ENCODE results near the gene DIAPH1.

The DIAPH1 gene

DNA sequence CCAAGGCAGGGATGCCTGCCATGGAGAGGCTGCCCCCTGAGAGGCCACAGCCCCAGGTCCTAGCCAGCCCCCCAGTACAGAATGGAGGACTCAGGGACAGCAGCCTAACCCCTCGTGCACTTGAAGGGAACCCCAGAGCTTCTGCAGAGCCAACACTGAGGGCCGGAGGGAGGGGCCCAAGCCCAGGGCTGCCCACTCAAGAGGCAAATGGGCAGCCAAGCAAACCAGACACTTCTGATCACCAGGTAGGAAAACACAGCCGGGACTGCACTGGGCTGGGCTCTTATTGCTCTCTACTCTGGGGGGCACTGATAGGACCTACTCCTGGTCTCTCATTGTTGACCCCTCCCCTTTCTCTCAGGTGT is 21.2 kb upstream of the DIAPH1 start:
- Histone ChIP-seq H3K79me2 (ENCODE audit: control insufficient read depth, low read length) (peaks cover 39% of the 10 kb centered on the region), H4K20me1 (ENCODE audit: control insufficient read depth, insufficient read depth, low read depth, low read length) (peaks cover 12% of the 10 kb centered on the region; the same call in 1 of the 2 replicates), H3K36me3 (ENCODE audit: control insufficient read depth, low read length) (peaks cover 53% of the 10 kb centered on the region), H3K9me2 (replicated peaks; ENCODE audit: control insufficient read depth, low read length) (no peaks in the 10 kb centered on the region), H3K4me2 (ENCODE audit: low read length) (no peak overlapping the region), H3K27me3 (ENCODE audit: control insufficient read depth, low read length) (no peaks in the 10 kb centered on the region), H3F3A (ENCODE audit: control insufficient read depth, insufficient read depth) (peaks cover 13% of the 10 kb centered on the region), H3K4me3 (ENCODE audit: low read length) (no peak overlapping the region), H3K9me3 (ENCODE audit: control insufficient read depth, insufficient read depth, low read length) (no peaks in the 10 kb centered on the region), H3K27ac (ENCODE audit: low read depth, low read length) (no peak overlapping the region), H3K4me1 (ENCODE audit: control insufficient read depth, low read length) (peaks cover 24% of the 10 kb centered on the region)
- TF ChIP-seq EZH2phosphoT487 (IDR thresholded peaks at IDR 0.05; ENCODE audit: borderline replicate concordance, low read length) = no peak
- TF ChIP-seq, protein P1, sequence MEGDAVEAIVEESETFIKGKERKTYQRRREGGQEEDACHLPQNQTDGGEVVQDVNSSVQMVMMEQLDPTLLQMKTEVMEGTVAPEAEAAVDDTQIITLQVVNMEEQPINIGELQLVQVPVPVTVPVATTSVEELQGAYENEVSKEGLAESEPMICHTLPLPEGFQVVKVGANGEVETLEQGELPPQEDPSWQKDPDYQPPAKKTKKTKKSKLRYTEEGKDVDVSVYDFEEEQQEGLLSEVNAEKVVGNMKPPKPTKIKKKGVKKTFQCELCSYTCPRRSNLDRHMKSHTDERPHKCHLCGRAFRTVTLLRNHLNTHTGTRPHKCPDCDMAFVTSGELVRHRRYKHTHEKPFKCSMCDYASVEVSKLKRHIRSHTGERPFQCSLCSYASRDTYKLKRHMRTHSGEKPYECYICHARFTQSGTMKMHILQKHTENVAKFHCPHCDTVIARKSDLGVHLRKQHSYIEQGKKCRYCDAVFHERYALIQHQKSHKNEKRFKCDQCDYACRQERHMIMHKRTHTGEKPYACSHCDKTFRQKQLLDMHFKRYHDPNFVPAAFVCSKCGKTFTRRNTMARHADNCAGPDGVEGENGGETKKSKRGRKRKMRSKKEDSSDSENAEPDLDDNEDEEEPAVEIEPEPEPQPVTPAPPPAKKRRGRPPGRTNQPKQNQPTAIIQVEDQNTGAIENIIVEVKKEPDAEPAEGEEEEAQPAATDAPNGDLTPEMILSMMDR (IDR thresholded peaks at IDR 0.05; ENCODE audit: low read depth, low read length, poor library complexity, severe bottlenecking) = no peak

DNA sequence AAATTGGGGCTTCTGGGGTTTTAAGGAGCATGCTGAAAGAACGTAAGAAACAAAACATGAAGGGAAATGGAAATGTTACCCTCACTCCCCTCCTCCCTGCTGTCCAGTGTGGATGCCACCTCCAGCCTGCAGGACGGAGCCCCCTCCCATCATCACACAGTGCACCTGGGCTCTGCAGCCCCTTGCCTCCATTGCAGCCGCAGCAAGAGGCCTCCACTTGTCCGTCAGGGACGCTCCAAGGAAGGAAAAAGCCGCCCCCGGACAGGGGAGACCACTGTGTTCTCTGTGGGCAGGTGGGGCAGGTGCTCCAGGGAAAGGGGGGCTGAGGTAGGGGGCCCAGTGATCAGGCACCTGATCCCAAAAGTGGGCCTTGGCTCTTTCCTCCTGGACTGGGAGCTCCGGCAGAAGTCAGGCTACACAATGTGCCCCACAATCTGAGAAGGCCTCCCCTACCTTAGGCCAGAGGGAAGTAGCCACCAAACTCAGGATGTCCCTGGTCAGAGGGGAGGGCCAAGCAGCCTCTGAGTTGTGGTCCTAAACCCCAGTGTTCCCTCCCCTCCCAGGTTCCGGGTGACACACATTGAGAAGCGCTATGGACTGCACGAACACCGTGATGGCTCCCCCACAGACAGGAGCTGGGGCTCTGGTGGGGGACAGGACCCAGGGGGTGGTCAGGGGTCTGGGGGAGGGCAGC is 20.7 kb upstream of the DIAPH1 start:
- no peak overlapping the region for H3K4me3 ChIP-seq (ENCODE audit: low read length)
- peaks cover 58% of the 10 kb centered on the region for H3K36me3 ChIP-seq (ENCODE audit: control insufficient read depth, low read length)
- H3K9me2 ChIP-seq (replicated peaks; ENCODE audit: control insufficient read depth, low read length) = no peaks in the 10 kb centered on the region
- no peak overlapping the region for H3K4me2 ChIP-seq (ENCODE audit: low read length)
- H3K4me1 ChIP-seq (ENCODE audit: control insufficient read depth, low read length) = peaks cover 29% of the 10 kb centered on the region
- H3K27me3 ChIP-seq (ENCODE audit: control insufficient read depth, low read length) = no peaks in the 10 kb centered on the region
- H3F3A ChIP-seq (ENCODE audit: control insufficient read depth, insufficient read depth) = peaks cover 13% of the 10 kb centered on the region
- no peaks in the 10 kb centered on the region for H3K9me3 ChIP-seq (ENCODE audit: control insufficient read depth, insufficient read depth, low read length)
- no peak overlapping the region for H3K27ac ChIP-seq (ENCODE audit: low read depth, low read length)
- H3K79me2 ChIP-seq (ENCODE audit: control insufficient read depth, low read length) = peaks cover 44% of the 10 kb centered on the region
- no peak for TF ChIP-seq EZH2phosphoT487 (IDR thresholded peaks at IDR 0.05; ENCODE audit: borderline replicate concordance, low read length)
- TF ChIP-seq, protein P1 (IDR thresholded peaks at IDR 0.05; ENCODE audit: low read depth, low read length, poor library complexity, severe bottlenecking) = no peak
- H4K20me1 ChIP-seq (ENCODE audit: control insufficient read depth, insufficient read depth, low read depth, low read length) = peaks cover 17% of the 10 kb centered on the region; the same call in 1 of the 2 replicates

DNA sequence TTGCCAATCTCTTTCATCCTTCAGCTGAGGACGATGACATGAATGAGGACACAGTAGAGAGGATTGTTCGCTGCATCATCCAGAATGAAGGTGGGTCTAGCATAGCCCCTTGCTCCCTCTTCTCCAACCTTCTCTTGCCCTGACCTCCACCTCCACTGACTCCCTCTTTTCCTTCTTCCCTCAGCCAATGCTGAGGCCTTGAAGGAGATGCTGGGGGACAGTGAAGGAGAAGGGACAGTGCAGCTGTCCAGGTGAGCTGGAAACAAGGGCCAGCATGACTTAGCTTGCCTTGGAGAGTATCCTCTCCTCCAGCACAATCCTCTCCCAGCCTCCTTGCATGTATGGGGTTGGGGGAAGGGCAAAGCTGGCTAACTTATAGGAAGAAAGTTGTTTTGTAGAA is 20.0 kb upstream of the DIAPH1 start:
- H3K4me3 ChIP-seq (ENCODE audit: low read length) = peak overlapping the region; percentile 96
- peak overlapping the region; percentile 74 for H3K4me2 ChIP-seq (ENCODE audit: low read length)
- H4K20me1 ChIP-seq (ENCODE audit: control insufficient read depth, insufficient read depth, low read depth, low read length) = peaks cover 21% of the 10 kb centered on the region; the same call in 1 of the 2 replicates
- H3K36me3 ChIP-seq (ENCODE audit: control insufficient read depth, low read length) = peaks cover 65% of the 10 kb centered on the region
- peaks cover 13% of the 10 kb centered on the region for H3F3A ChIP-seq (ENCODE audit: control insufficient read depth, insufficient read depth)
- peaks cover 51% of the 10 kb centered on the region for H3K79me2 ChIP-seq (ENCODE audit: control insufficient read depth, low read length)
- peak overlapping the region; percentile 50 for H3K27ac ChIP-seq (ENCODE audit: low read depth, low read length)
- no peaks in the 10 kb centered on the region for H3K9me3 ChIP-seq (ENCODE audit: control insufficient read depth, insufficient read depth, low read length)
- TF ChIP-seq EZH2phosphoT487 (IDR thresholded peaks at IDR 0.05; ENCODE audit: borderline replicate concordance, low read length) = no peak
- TF ChIP-seq, protein P1 (IDR thresholded peaks at IDR 0.05; ENCODE audit: low read depth, low read length, poor library complexity, severe bottlenecking) = no peak
- no peaks in the 10 kb centered on the region for H3K27me3 ChIP-seq (ENCODE audit: control insufficient read depth, low read length)
- no peaks in the 10 kb centered on the region for H3K9me2 ChIP-seq (replicated peaks; ENCODE audit: control insufficient read depth, low read length)
- peaks cover 36% of the 10 kb centered on the region for H3K4me1 ChIP-seq (ENCODE audit: control insufficient read depth, low read length)

Measured in DOHH2 (cell line).